ENCODE data around the gene PARN. TPM values are rescaled to one million over a fixed set of nuclear protein-coding genes. Genes with fewer than 3 reads are reported as not detected.

The PARN gene
- polyA plus RNA-seq, 1 experiment: 18.5 TPM

DNA sequence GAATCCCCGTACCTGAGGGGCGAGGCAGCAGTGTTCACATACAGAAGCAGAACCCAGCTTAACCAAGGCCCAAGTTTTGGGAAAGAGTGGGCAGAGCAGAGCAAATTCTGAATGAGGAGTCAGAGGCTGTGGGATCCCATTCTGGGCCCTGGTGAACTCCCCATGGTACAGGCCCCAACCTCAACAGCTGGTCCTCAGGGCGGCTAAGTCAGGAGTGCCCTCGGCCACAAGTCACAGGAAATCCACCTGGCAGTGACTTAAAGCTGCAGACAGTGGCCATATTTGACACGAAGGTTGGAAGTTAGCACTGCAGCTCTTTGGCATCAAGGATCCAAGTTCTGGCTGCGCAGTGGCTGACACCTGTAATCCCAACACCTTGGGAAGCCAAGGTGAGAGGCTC is 237.1 kb downstream of the PARN start:
- H3K36me3 ChIP-seq (ENCODE audit: control insufficient read depth, insufficient read depth, low read length): no peaks in the 10 kb centered on the region
- H3K4me3 ChIP-seq (ENCODE audit: low read depth, low read length): no peak overlapping the region
- ChIA-PET POLR2A (no interaction called here), CTCF (interaction anchor here (1.5 kb wide), 1 partner anchor 14 kb away, joined by 3 read pairs; no protein-coding TSS in a partner anchor)
- TF ChIP-seq, protein P1, sequence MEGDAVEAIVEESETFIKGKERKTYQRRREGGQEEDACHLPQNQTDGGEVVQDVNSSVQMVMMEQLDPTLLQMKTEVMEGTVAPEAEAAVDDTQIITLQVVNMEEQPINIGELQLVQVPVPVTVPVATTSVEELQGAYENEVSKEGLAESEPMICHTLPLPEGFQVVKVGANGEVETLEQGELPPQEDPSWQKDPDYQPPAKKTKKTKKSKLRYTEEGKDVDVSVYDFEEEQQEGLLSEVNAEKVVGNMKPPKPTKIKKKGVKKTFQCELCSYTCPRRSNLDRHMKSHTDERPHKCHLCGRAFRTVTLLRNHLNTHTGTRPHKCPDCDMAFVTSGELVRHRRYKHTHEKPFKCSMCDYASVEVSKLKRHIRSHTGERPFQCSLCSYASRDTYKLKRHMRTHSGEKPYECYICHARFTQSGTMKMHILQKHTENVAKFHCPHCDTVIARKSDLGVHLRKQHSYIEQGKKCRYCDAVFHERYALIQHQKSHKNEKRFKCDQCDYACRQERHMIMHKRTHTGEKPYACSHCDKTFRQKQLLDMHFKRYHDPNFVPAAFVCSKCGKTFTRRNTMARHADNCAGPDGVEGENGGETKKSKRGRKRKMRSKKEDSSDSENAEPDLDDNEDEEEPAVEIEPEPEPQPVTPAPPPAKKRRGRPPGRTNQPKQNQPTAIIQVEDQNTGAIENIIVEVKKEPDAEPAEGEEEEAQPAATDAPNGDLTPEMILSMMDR (IDR thresholded peaks at IDR 0.05; ENCODE audit: insufficient read depth, low read depth, low read length): no peak
- DNase-seq (ENCODE audit: low read depth): no peak
- H3K27me3 ChIP-seq (ENCODE audit: control insufficient read depth, insufficient read depth, low read length): no peaks in the 10 kb centered on the region

GRCh38 chr16:14389359-14389758 is 240.7 kb downstream of the PARN start:
- H3K36me3 ChIP-seq (ENCODE audit: control insufficient read depth, insufficient read depth, low read length): no peaks in the 10 kb centered on the region
- TF ChIP-seq, protein P1 (IDR thresholded peaks at IDR 0.05; ENCODE audit: insufficient read depth, low read depth, low read length): no peak
- POLR2A ChIA-PET: no interaction called here
- CTCF ChIA-PET: interaction anchor here (1.1 kb wide), 1 partner anchor 11 kb away, joined by 3 read pairs; no protein-coding TSS in a partner anchor
- DNase-seq (ENCODE audit: low read depth): no peak
- H3K4me3 ChIP-seq (ENCODE audit: low read depth, low read length): no peak overlapping the region
- H3K27me3 ChIP-seq (ENCODE audit: control insufficient read depth, insufficient read depth, low read length): no peaks in the 10 kb centered on the region

DNA sequence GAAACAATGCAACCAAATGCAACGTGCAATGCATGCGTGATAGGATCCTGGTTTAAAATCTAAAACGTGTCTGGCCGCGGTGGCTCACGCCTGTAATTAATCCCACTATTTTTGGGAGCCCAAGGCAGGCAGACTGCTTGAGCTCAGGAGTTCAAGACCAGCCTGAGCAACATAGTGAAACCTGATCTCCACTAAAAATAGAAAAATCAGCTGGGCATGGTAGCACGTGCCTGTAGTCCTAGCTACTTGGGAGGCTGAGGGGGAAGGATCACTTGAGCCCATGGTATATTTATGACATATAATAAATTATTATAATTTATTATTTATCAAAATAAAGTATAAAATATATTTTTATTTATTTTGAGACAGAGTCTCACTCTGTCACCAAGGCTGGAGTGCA is 241.8 kb downstream of the PARN start:
- Histone ChIP-seq H3K4me3 (ENCODE audit: low read depth, low read length) (no peak overlapping the region), H3K36me3 (ENCODE audit: control insufficient read depth, insufficient read depth, low read length) (no peaks in the 10 kb centered on the region), H3K27me3 (ENCODE audit: control insufficient read depth, insufficient read depth, low read length) (no peaks in the 10 kb centered on the region)
- POLR2A ChIA-PET: no interaction called here
- no peak for DNase-seq (ENCODE audit: low read depth)
- CTCF ChIA-PET: interaction anchor here (1.1 kb wide), 1 partner anchor 12 kb away, joined by 3 read pairs; no protein-coding TSS in a partner anchor
- TF ChIP-seq, protein P1 (IDR thresholded peaks at IDR 0.05; ENCODE audit: insufficient read depth, low read depth, low read length): no peak

DNA sequence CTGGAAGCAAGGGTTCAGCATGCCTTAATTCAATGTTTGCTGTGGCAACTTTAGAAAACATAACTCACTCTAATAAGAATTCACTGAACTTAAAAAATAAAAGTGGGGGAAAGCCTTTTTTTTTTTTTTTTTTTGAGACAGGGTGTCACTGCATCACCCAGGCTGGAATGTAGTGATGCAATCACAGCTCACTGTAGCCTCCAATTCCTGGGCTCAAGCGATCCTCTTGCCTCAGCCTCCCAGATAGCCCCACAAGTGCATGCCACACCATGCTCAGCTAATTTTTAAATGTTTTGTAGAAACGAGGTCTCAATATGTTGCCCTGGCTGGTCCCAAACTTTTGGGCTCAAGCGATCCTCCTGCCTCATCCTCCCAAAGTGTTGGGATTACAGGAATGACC is 243.9 kb downstream of the PARN start:
- ChIA-PET CTCF (no interaction called here), POLR2A (no interaction called here)
- TF ChIP-seq, protein P1 (IDR thresholded peaks at IDR 0.05; ENCODE audit: insufficient read depth, low read depth, low read length): no peak
- no peak for DNase-seq (ENCODE audit: low read depth)
- no peaks in the 10 kb centered on the region for H3K27me3 ChIP-seq (ENCODE audit: control insufficient read depth, insufficient read depth, low read length)
- no peaks in the 10 kb centered on the region for H3K36me3 ChIP-seq (ENCODE audit: control insufficient read depth, insufficient read depth, low read length)
- no peak overlapping the region for H3K4me3 ChIP-seq (ENCODE audit: low read depth, low read length)

Small RNA genes lying within 50 kb of the gene (small RNA-seq; reads per million reads assigned to genes)
- gene RN7SL274P (ENCODE audit: insufficient read length, low read depth, low replicate concordance) (not detected), gene RNU7-125P (ENCODE audit: insufficient read length, low read depth, low replicate concordance) (not detected)

Other genes starting within 250 kb of the PARN start
- 77.1 and 93.5 TPM in 2 replicates for gene BFAR, start 2.7 kb upstream of the PARN start, polyA plus RNA-seq (2011; rRNA removed)
- gene PLA2G10, start 64.0 kb upstream of the PARN start, polyA plus RNA-seq (2011; rRNA removed): not detected in 2 replicates
- gene NPIPA3, start 73.2 kb upstream of the PARN start, polyA plus RNA-seq (2011; rRNA removed): 1.7 and 4.4 TPM in 2 replicates
- gene NPIPA2, start 112.3 kb upstream of the PARN start, polyA plus RNA-seq (2011; rRNA removed): 0.80 and 1.2 TPM in 2 replicates
- 139 and 156 TPM in 2 replicates for gene NOMO1, start 203.5 kb upstream of the PARN start, polyA plus RNA-seq (2011; rRNA removed)